HepG2 (cell line): Measurements from ENCODE around the gene RABGEF1. TPM values are rescaled to one million over a fixed set of nuclear protein-coding genes. Genes with fewer than 3 reads are reported as not detected.
A peak's percentile ranks its signal among the peaks of the same experiment; 100 is the strongest.

ENCODE experiments used
- CBX2 ChIP-seq, 2 experiments: fragments of 200-600 bp in 1 of 2; sonication (generic); formaldehyde crosslinking in 1 of 2; IDR thresholded peaks; 2 replicates each; pipeline versions ENCODE4 v1.7.0 to v1.8.1; 2018 to 2022; ENCODE audit warnings: low read depth in 2 of 2, low read length in 1 of 2, mild to moderate bottlenecking in 1 of 2, missing genetic modification reagents in 1 of 2
- CREBL2 ChIP-seq: sonication (generic); formaldehyde crosslinking; IDR thresholded peaks from 2 replicates; pipeline ENCODE4 v1.8.1; 2023; ENCODE audit warnings: missing genetic modification reagents, mild to moderate bottlenecking, borderline replicate concordance
- EED ChIP-seq: sonication (generic); formaldehyde crosslinking; IDR thresholded peaks from 2 replicates; pipeline ENCODE4 v1.5.0; 2020; ENCODE audit warnings: mild to moderate bottlenecking, missing genetic modification reagents
- HNRNPLL ChIP-seq: fragments of 200-400 bp; formaldehyde crosslinking; IDR thresholded peaks from 2 replicates; pipeline ENCODE4 v1.6.1; 2017; ENCODE audit warnings: mild to moderate bottlenecking, low read depth, low read length; ENCODE audit not compliant: poor library complexity, severe bottlenecking
- KLF12 ChIP-seq: sonication (generic); formaldehyde crosslinking; IDR thresholded peaks from 2 replicates; pipeline ENCODE4 v1.4.0; 2020; ENCODE audit warnings: missing genetic modification reagents, borderline replicate concordance
- KMT2A ChIP-seq: sonication (generic); formaldehyde crosslinking; IDR thresholded peaks from 2 replicates; pipeline ENCODE4 v1.4.0; 2020; ENCODE audit warnings: missing genetic modification reagents
- MAFK ChIP-seq, 2 experiments: IDR thresholded peaks in 1 of 2; conservative IDR thresholded peaks in 1 of 2; 2 replicates each; pipeline ENCODE4 v1.6.1; 2011; ENCODE audit warnings: improper control_type of control experiment in 2 of 2, low read length in 2 of 2
- MTA3 ChIP-seq: sonication (generic); formaldehyde crosslinking; IDR thresholded peaks from 2 replicates; pipeline ENCODE4 v1.4.0; 2020; ENCODE audit warnings: missing genetic modification reagents
- PPARG ChIP-seq: conservative IDR thresholded peaks from 2 replicates; pipeline ENCODE4 v1.6.1; 2016; ENCODE audit warnings: missing biosample characterization, missing genetic modification reagents
- RFXANK ChIP-seq: IDR thresholded peaks from 2 replicates; pipeline ENCODE4 v1.6.1; 2016
- ZNF224 ChIP-seq: sonication (generic); formaldehyde crosslinking; IDR thresholded peaks from 2 replicates; pipeline ENCODE4 v1.5.0; 2020; ENCODE audit warnings: mild to moderate bottlenecking, missing genetic modification reagents
- ZNF234 ChIP-seq: sonication (generic); formaldehyde crosslinking; conservative IDR thresholded peaks from 2 replicates; pipeline ENCODE4 v1.5.1; 2020; ENCODE audit warnings: mild to moderate bottlenecking, missing genetic modification reagents
- ZNF407 ChIP-seq: sonication (generic); formaldehyde crosslinking; IDR thresholded peaks from one replicate; pipeline ENCODE4 v1.5.1; 2020; ENCODE audit warnings: mild to moderate bottlenecking, missing genetic modification reagents; ENCODE audit errors: not compliant biosample characterization
- ZNF513 ChIP-seq: sonication (generic); formaldehyde crosslinking; conservative IDR thresholded peaks from 2 replicates; pipeline ENCODE4 v1.5.0; 2020; ENCODE audit warnings: missing genetic modification reagents
- ZNF790 ChIP-seq: sonication (generic); formaldehyde crosslinking; IDR thresholded peaks from 2 replicates; pipeline ENCODE4 v1.8.0; 2022; ENCODE audit warnings: missing genetic modification reagents, mild to moderate bottlenecking, borderline replicate concordance
- polyA plus RNA-seq, 8 experiments: library from polyadenylated mRNA; depleted of rRNA in 3 of 8; stranded (reverse) in 7 of 8; unstranded in 1 of 8; fragments of >200 nt; fragmentation: Illumina TruSeq in 4 of 8; extraction: Trizol in 4 of 8; gene quantifications; 2 replicates each; pipeline versions ENCODE4 v1.2.1 to v1.2.3, GENCODE V29; 2011 to 2016; ENCODE audit warnings: low read depth in 4 of 8, missing spikeins in 1 of 8, mixed read lengths in 1 of 8; ENCODE audit not compliant: insufficient read depth in 1 of 8
- total RNA-seq, 5 experiments: library from RNA; depleted of rRNA; stranded (reverse); fragments of >200 nt; fragmentation: Illumina TruSeq; extraction: Trizol; gene quantifications; 2 replicates each; pipeline ENCODE4 v1.2.3, GENCODE V29; 2016; ENCODE audit warnings: low read depth in 1 of 5
- TF ChIP-seq, protein P1 (sequence below): sonication (generic); formaldehyde crosslinking; IDR thresholded peaks from 2 replicates; pipeline ENCODE4 v1.9.0; 2022; ENCODE audit warnings: missing genetic modification reagents, mild to moderate bottlenecking, borderline replicate concordance

The RABGEF1 gene
- total and polyA plus RNA-seq, 2 of the 13 experiments (the other 11 are each of a cell fraction or from before 2014, with no cell fraction given), result 22.7 to 35.3 TPM

- TF ChIP-seq, protein P1, sequence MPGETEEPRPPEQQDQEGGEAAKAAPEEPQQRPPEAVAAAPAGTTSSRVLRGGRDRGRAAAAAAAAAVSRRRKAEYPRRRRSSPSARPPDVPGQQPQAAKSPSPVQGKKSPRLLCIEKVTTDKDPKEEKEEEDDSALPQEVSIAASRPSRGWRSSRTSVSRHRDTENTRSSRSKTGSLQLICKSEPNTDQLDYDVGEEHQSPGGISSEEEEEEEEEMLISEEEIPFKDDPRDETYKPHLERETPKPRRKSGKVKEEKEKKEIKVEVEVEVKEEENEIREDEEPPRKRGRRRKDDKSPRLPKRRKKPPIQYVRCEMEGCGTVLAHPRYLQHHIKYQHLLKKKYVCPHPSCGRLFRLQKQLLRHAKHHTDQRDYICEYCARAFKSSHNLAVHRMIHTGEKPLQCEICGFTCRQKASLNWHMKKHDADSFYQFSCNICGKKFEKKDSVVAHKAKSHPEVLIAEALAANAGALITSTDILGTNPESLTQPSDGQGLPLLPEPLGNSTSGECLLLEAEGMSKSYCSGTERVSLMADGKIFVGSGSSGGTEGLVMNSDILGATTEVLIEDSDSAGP, result peak; percentile 92
- TF ChIP-seq EED (no peak), KLF12 (CRISPR knock-in tag) (peak; percentile 74; the same call in 1 of the 2 replicates), HNRNPLL (peak; percentile 94), RFXANK (0 out of 2 replicates have a peak, but pooled peaks have one; percentile 74), KMT2A (peak; percentile 90), ZNF224 (0 out of 2 replicates have a peak, but pooled peaks have one; percentile 60), ZNF407 (CRISPR knock-in tag) (peak; percentile 47), PPARG (CRISPR knock-in tag) (no peak; the same call in none of the 2 replicates), CBX2 (IDR thresholded peaks at IDR 0.05; ENCODE audit: low read depth, low read length) (no peak), CBX2 (CRISPR knock-in tag; IDR thresholded peaks at IDR 0.05; ENCODE audit: low read depth) (no peak), CREBL2 (CRISPR knock-in tag) (no peak), ZNF234 (CRISPR knock-in tag) (no peak), ZNF790 (peak; percentile 54; the same call in 1 of the 2 replicates), MTA3 (CRISPR knock-in tag) (no peak), MAFK (conservative IDR thresholded peaks at IDR 0.05 in 1 of 2, IDR thresholded peaks at IDR 0.05 in 1 of 2; ENCODE audit: low read length in 2 of 2) (no peak), ZNF513 (0 out of 2 replicates have a peak, but pooled peaks have one; percentile 17)
Measured at GRCh38 chr7:66844552-66845378, 104.2 kb downstream of the RABGEF1 start (continued).
